Right cardiac atrium (tissue), 5 donors: Measurements from ENCODE around the gene PARK7. TPM values are rescaled to one million over a fixed set of nuclear protein-coding genes. Genes with fewer than 3 reads are reported as not detected.
A peak's percentile ranks its signal among the peaks of the same experiment; 100 is the strongest.

ENCODE experiments used
- ATAC-seq, 2 donors: fragments of 200-7000 bp; cut with Tn5 transposase; one replicate each; pipeline versions ENCODE4 v1.8.0 to v1.9.1; 2020; ENCODE audit warnings: moderate library complexity in 2 of 2, mild to moderate bottlenecking in 1 of 2
- DNase-seq, 3 donors: peaks; one replicate each; pipeline ENCODE4 v3.0.0-alpha.2; 2020
- H3K27ac ChIP-seq: one replicate; pipeline ENCODE4 v1.5.1; 2013; ENCODE audit warnings: mild to moderate bottlenecking, low read length, control low read depth, moderate library complexity
- H3K27me3 ChIP-seq: one replicate; pipeline ENCODE4 v1.6.1; 2013; ENCODE audit not compliant: control insufficient read depth, insufficient read depth
- H3K4me1 ChIP-seq: one replicate; pipeline ENCODE4 v1.6.1; 2013; ENCODE audit warnings: low read length; ENCODE audit not compliant: control insufficient read depth, insufficient read depth
- H3K4me3 ChIP-seq: one replicate; pipeline ENCODE4 v1.5.1; 2013; ENCODE audit warnings: low read length, control low read depth
- H3K9me3 ChIP-seq: one replicate; pipeline ENCODE4 v1.6.1; 2013; ENCODE audit warnings: low read length; ENCODE audit not compliant: control insufficient read depth
- WGBS: extraction: QIAGEN DNeasy Blood & Tissue Kit; methylation state at CpG from one replicate; pipeline ENCODE4 v1.1.7; 2013; 5-methylcytosine and 5-hydroxymethylcytosine counted together
- intact Hi-C, 4 donors: fragments of 100-400 bp; cut with DNase I; formaldehyde crosslinking; loops; one replicate each; pipeline versions ENCODE4 v1.11.0 to v1.14.0; 2022 to 2023
- polyA plus RNA-seq: library from polyadenylated mRNA; stranded (reverse); fragments of 200-250 nt; gene quantifications from one replicate; pipeline ENCODE4 v1.2.3, GENCODE V29; 2013
- total RNA-seq, 4 donors: library from RNA; stranded (reverse); fragmentation: NEBNext Ultra II Directional; extraction: Animal tissue kit (Norgen Biotek cat#: 25700); gene quantifications; one replicate each; pipeline ENCODE4 v1.2.1, GENCODE V29; 2021
- donor health status: healthy with polysubstance abuse.
- donor health status: DM: no; HTN: yes; CAD: no.
- donor health status: DM: no; HTN: no; CAD: no.
- donor health status: DM: no; HTN: yes; CAD: no; lungs with severe emphysema.
- donor health status: DM: yes; HTN: yes; CAD: no.

PARK7 gene
- total and polyA plus RNA-seq, 5 donors: 302 to 501 (median 317) TPM

- intact Hi-C loops: no loop called here
- Histone ChIP-seq H3K27ac (no peak overlapping the region), H3K27me3 (no peaks in the 10 kb centered on the region), H3K4me3 (no peak overlapping the region), H3K9me3 (no peaks in the 10 kb centered on the region), H3K4me1 (no peaks in the 10 kb centered on the region)
- WGBS: 92% methylated on average over 4 of the region's 4 CpGs
- ATAC-seq: no peak
- DNase-seq: no peak
Observed at GRCh38 chr1:7928247-7928646, 33.3 kb upstream of the PARK7 start.

GRCh38 chr1:7929637-7930036 lies 31.9 kb upstream of the PARK7 start:
- intact Hi-C loops: no loop called here
- DNase-seq: no peak
- ATAC-seq: peak in 1 of 2 donors; percentile 56
- Histone ChIP-seq H3K4me1 (no peaks in the 10 kb centered on the region), H3K27me3 (no peaks in the 10 kb centered on the region), H3K9me3 (no peaks in the 10 kb centered on the region), H3K4me3 (no peak overlapping the region), H3K27ac (no peak overlapping the region)
- 62% methylated on average over 6 of the region's 7 CpGs for WGBS

- no peaks in the 10 kb centered on the region for H3K27me3 ChIP-seq
- 72% methylated on average over 15 of the region's 15 CpGs for WGBS
Observed at GRCh38 chr1:7930645-7931445, 30.7 kb upstream of the PARK7 start.

GRCh38 chr1:7931446-7931812 lies 30.1 kb upstream of the PARK7 start:
- Histone ChIP-seq H3K9me3 (no peaks in the 10 kb centered on the region), H3K4me1 (no peaks in the 10 kb centered on the region), H3K27me3 (no peaks in the 10 kb centered on the region), H3K27ac (no peak overlapping the region), H3K4me3 (no peak overlapping the region)
- DNase-seq (no peak), ATAC-seq (no peak)
- 68% methylated on average over 2 of the region's 2 CpGs for WGBS
- intact Hi-C loops: no loop called here

More at GRCh38 chr1:7930645-7931445, 30.7 kb upstream of the PARK7 start:
- Histone ChIP-seq H3K4me3 (no peak overlapping the region), H3K9me3 (no peaks in the 10 kb centered on the region), H3K27ac (no peak overlapping the region), H3K4me1 (no peaks in the 10 kb centered on the region)
- DNase-seq (no peak), ATAC-seq (no peak)
- intact Hi-C loops: no loop called here

- H3K27ac ChIP-seq: no peak overlapping the region
- H3K4me3 ChIP-seq: no peak overlapping the region
- H3K27me3 ChIP-seq: no peaks in the 10 kb centered on the region
- ATAC-seq (no peak), DNase-seq (no peak)
- no peaks in the 10 kb centered on the region for H3K9me3 ChIP-seq
- 80% methylated on average over 15 of the region's 15 CpGs for WGBS
- intact Hi-C loops: no loop called here
- no peaks in the 10 kb centered on the region for H3K4me1 ChIP-seq
Observed at GRCh38 chr1:7932524-7933138, 28.9 kb upstream of the PARK7 start.

- Histone ChIP-seq H3K4me3 (no peak overlapping the region), H3K9me3 (no peaks in the 10 kb centered on the region), H3K4me1 (no peaks in the 10 kb centered on the region), H3K27me3 (no peaks in the 10 kb centered on the region), H3K27ac (no peak overlapping the region)
- WGBS: 63% methylated on average over 3 of the region's 3 CpGs
- DNase-seq (no peak), ATAC-seq (no peak)
- intact Hi-C loops: no loop called here
Observed at GRCh38 chr1:7938070-7938469, 23.4 kb upstream of the PARK7 start.

GRCh38 chr1:7940034-7940433 lies 21.5 kb upstream of the PARK7 start:
- intact Hi-C loops: no loop called here
- H3K4me1 ChIP-seq: no peaks in the 10 kb centered on the region
- WGBS: 76% methylated on average over 3 of the region's 3 CpGs
- no peaks in the 10 kb centered on the region for H3K9me3 ChIP-seq
- DNase-seq (no peak), ATAC-seq (no peak)
- no peaks in the 10 kb centered on the region for H3K27me3 ChIP-seq
- H3K4me3 ChIP-seq: no peak overlapping the region
- H3K27ac ChIP-seq: no peak overlapping the region

GRCh38 chr1:7940745-7941436 lies 20.6 kb upstream of the PARK7 start, which contains the start of gene TNFRSF9:
Gene TNFRSF9, minus strand, starts transcription at chr1:7940839. Its CDS starts 845 bp downstream, at chr1:7939994.
- ATAC-seq (peak in 1 of 2 donors; percentile 30), DNase-seq (peak in 2 of 3 donors; percentile 40 to 60)
- intact Hi-C loops: no loop called here
- Histone ChIP-seq H3K27me3 (no peaks in the 10 kb centered on the region), H3K4me1 (no peaks in the 10 kb centered on the region), H3K9me3 (no peaks in the 10 kb centered on the region), H3K4me3 (no peak within 1 kb of the TSS), H3K27ac (no peak within 1 kb of the TSS)
- 48% methylated on average over 14 of the region's 14 CpGs for WGBS

- no peak for ATAC-seq
- no peak overlapping the region for H3K27ac ChIP-seq
- intact Hi-C loops: no loop called here
Observed at GRCh38 chr1:7941437-7941793, 20.1 kb upstream of the PARK7 start.

GRCh38 chr1:7942214-7942921 lies 19.1 kb upstream of the PARK7 start:
- ATAC-seq (peak; percentile 83 to 90), DNase-seq (peak; percentile 65 to 89 (median 85))
- intact Hi-C loops: no loop called here
- Histone ChIP-seq H3K27me3 (no peaks in the 10 kb centered on the region), H3K4me1 (no peaks in the 10 kb centered on the region), H3K27ac (no peak overlapping the region), H3K9me3 (no peaks in the 10 kb centered on the region), H3K4me3 (no peak overlapping the region)
- 6% methylated on average over 40 of the region's 40 CpGs for WGBS

More at GRCh38 chr1:7941437-7941793, 20.1 kb upstream of the PARK7 start:
- Histone ChIP-seq H3K4me1 (no peaks in the 10 kb centered on the region), H3K9me3 (no peaks in the 10 kb centered on the region), H3K4me3 (no peak overlapping the region), H3K27me3 (no peaks in the 10 kb centered on the region)
- no peak for DNase-seq
- 65% methylated on average over 9 of the region's 9 CpGs for WGBS

GRCh38 chr1:7943251-7943650 lies 18.3 kb upstream of the PARK7 start:
- Histone ChIP-seq H3K27me3 (no peaks in the 10 kb centered on the region), H3K27ac (no peak overlapping the region), H3K4me3 (no peak overlapping the region), H3K4me1 (no peaks in the 10 kb centered on the region), H3K9me3 (no peaks in the 10 kb centered on the region)
- ATAC-seq (no peak), DNase-seq (no peak)
- WGBS: 64% methylated on average over 2 of the region's 2 CpGs
- intact Hi-C loops: no loop called here
